HS-27A (cell line): Measurements from ENCODE around the gene PSORS1C1.
"Not testable (repeated sequence)": the region's sequence is repeated elsewhere in the genome, so short reads cannot be mapped to it uniquely, and the experiment has no call there.

Experiments used
- DNase-seq: peaks from one replicate; pipeline ENCODE4 v3.0.0-alpha.2; 2012; ENCODE audit warnings: low read depth, missing footprints

PSORS1C1 gene

DNA sequence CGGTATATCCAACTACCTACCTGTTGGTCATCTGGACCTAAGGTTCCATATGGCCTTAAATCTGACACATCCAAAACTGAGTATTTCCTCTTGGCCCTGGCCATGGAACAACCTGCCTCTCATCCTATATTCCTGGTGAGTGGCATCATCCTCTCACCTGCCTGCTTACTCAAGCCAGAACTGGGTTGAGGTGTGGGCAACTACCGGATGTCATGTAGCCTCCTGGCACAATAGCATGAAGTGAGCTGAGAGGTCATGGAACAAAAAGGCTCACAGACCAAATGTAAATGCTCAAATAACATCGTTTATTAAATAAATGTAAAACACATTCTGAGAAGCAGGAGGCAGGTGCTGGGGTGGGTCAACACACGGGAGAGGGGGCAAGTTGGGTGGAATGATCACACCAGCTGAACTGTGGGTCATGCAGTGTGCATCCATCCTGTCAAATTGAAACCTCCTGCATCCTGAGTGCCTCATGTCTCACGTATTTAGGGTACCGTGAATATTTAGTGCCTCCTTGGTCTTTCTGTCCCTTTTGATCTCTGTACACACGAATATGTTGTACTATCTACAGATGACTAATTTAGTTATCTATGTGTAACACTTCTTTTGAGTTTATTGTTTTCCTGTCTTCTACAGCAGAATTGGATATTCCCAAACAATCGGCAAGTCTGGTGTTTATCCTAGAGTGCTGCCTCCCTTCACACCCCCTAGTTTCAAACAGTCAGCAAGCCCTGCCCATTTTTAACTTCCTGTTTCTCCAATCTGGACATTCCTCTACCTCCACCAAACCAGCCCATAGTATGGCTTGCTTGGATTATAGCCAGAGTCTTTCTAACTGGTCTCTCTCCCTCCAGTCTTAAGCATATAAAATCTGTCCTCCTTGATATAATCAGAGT lies 63.8 kb downstream of the PSORS1C1 start:
- DNase-seq, result no peak

DNA sequence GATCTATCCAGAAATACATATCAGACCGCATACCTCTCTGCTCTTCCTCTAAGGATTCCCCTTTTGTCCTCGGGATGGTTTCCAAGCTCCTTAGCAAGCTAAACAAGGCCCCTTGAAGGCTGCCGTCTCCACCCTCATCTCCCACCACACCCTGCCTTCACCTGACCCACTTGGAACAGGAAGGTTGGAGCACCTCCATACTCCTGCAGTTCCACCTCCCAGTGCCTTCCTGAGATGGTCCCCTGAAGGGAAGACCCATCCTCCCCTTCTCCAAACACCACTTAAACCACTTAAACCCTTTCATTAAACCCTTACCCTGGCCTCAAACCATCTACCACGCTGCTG lies 64.4 kb downstream of the PSORS1C1 start:
- DNase-seq, result no peak

DNA sequence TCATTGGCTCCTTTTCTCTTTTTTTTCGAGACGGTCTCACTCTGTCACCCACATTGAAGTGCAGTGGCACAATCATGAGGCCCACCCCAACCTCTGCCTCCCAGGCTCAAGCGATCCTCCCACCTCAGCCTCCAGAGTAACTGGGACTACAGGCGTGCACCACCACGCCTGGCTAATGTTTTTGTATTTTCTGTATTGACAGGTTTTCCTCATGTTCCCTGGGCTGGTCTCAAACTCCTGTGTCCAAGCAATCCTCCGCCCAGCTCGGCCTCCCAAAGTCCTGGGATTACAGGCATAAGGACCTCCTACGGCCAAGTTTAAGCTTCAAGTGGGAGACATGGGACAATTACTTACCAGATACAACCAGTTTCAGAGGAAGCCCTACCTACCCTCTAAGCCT lies 65.3 kb downstream of the PSORS1C1 start:
- no peak for DNase-seq

DNA sequence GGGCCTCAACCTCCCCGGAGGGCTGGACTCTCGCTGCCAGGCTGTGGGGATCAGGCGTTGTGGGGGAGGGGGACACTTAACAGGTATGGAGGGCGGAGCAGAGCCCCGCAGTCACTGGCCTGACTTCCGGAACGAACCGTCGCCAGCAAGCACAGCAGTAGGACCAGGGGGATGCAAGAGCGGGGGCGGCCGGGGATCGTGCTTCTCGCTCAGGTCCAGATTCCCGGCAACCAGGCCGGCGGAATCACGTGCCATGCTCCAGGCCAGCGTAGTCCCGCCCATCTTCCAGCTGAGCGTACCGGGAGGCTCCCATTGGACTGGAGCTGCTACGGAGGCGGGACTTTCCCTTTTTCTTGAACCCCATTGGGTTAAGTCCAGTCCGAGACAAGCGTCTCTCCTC lies 65.9 kb downstream of the PSORS1C1 start:
- DNase-seq, result no peak

DNA sequence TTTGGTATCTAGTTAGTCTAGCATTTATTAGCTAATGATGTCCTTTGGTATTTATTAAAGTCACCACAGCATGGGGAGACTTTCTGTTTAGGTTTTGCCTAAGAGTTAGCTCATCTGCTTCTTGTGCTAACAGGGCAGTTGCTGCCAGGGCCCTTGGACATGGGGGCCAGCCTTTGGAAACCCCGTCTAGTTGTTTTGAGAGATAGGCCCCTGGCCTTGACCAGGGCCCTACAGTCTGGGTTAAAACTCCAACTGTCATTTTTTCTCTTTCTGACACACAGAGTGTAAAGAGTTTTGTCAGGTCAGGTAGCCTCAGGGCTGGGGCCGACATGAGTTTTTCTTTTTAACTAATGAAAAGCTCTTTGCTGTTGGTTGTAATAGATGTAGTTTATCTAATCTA lies 68.7 kb downstream of the PSORS1C1 start:
- DNase-seq, result not testable (repeated sequence)

DNA sequence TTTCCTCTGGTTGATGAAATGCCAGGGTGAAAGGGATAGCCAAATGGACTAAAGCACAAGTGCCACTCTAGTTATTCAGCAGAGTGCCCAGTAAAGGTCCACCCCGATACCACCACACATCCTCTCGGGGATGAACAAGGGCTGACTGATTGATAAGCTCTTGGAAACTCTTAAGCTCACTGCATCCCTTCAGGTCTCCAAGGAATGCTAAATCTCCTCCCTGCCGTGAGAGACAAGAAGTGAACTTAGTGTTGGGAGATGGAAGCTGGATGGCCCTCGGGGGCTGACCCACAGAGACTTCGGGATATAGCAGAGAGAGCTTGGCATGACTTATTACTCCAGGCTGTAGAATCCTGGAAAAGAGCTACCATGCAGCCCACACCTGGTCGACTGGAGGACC lies 69.3 kb downstream of the PSORS1C1 start:
- DNase-seq, result not testable (repeated sequence)

DNA sequence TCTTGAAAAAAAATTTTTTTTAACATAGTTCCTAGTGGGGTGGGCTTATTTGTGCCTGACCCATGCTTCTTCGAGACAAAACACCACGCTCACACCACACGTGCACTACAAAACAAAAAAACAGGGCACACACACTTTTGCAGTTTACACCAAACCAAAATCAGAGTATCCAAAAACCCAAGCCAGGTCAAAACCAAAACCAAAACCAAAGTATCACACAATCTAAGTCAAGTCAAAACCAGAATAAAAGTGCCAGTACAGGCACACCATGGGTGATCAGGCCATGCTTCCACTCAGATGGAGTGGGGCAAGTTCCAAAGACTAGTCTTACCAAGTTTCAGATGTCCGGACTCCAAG lies 71.1 kb downstream of the PSORS1C1 start:
- DNase-seq, result not testable (repeated sequence)

DNA sequence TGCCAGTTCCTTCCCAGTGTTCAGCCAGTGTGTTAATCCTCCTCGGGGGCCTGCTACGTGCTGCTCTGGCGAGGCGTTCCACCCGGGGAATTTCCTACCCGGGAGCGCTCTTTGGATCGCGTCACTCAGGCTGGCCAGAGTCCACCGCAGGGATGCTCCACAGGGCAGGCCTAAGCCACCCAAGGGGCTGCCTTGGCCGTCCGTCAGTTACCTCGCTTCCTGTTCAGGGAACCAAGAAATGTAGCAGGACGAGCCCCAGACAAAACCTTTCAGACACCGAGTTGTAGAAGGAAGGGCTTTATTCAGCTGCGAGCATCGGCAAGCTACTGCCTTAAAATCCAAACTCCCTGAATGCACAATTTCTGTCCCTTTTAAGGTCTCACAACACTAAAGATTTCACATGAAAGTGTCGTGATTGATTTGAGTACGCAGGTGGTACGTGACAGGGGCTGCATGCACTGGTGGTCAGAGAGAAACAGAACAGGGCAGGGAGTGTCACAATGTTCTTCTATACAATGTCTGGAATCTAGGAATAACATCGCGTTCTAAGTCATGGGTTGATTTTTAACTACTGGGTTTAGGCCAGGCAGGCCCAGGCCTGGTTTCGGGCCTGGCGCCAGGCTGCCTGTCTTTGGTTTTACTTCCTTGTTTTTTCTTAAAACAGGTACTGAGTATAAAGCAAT lies 71.6 kb downstream of the PSORS1C1 start:
- no peak for DNase-seq

DNA sequence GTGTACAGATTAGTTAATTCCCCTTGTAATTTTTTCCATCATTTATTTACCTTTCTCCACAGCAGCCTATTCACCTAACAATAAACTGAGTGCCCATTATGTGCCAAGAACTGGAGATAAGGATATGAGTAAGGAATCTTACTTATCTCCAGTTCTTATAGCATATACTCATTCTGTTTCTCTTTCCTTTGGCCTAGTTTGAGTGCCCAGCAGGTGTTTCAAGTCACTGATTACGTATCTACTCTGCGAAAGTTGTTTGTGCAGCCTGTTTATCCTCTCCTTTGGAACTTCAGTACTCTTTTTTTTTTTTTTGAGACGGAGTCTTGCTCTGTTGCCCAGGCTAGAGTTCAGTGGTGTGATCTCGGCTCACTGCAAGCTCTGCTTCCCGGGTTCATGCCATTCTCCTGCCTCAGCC lies 73.2 kb downstream of the PSORS1C1 start:
- DNase-seq, result no peak

DNA sequence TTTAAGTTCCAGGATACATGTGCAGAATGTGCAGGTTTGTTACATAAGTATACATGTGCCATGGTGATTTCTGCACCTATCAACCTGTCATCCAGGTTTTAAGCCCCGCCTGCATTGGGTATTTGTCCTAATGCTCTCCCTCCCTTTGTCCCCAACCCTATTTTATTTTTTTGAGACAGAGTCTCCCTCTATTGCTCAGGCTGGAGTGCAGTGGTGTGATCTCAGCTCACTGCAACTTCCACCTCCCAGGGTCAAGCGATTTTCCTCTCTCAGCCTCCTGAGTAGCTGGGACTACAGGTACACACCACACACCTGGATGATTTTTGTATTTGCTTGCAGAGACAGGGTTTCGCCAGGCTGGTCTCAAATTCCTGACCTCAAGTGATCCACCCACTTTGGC lies 74.6 kb downstream of the PSORS1C1 start:
- DNase-seq, result not testable (repeated sequence)
